Psoas muscle (tissue), 8 donors: ENCODE results near the gene RDH8. TPM values are rescaled to one million over a fixed set of nuclear protein-coding genes. Genes with fewer than 3 reads are reported as not detected.

Experiments
- ATAC-seq, 4 donors: fragments of 200-7000 bp; cut with Tn5 transposase; one replicate each; pipeline ENCODE4 v1.9.1; 2020; ENCODE audit warnings: moderate library complexity in 3 of 4, mild to moderate bottlenecking in 2 of 4
- DNase-seq, 2 donors: peaks; one replicate each; pipeline ENCODE4 v3.0.0-alpha.2; 2020
- H3K27ac ChIP-seq: fragments of 200-600 bp; one replicate; pipeline ENCODE4 v1.8.0; 2022
- H3K27me3 ChIP-seq, 3 donors: fragments of 200-600 bp in 1 of 3; one replicate each; pipeline versions ENCODE4 v1.6.1 to v1.8.0; 2013 to 2022; ENCODE audit warnings: low read length in 2 of 3, mild to moderate bottlenecking in 2 of 3, moderate library complexity in 1 of 3; ENCODE audit not compliant: insufficient read depth in 3 of 3
- H3K36me3 ChIP-seq, 2 donors: fragments of 200-600 bp in 1 of 2; one replicate each; pipeline versions ENCODE4 v1.6.1 to v1.8.0; 2013 to 2022; ENCODE audit warnings: low read depth in 1 of 2, mild to moderate bottlenecking in 1 of 2, moderate library complexity in 1 of 2; ENCODE audit not compliant: insufficient read depth in 1 of 2
- H3K4me1 ChIP-seq: fragments of 200-600 bp; one replicate; pipeline ENCODE4 v1.8.0; 2022
- H3K4me3 ChIP-seq: fragments of 200-600 bp; one replicate; pipeline ENCODE4 v1.8.0; 2022; ENCODE audit warnings: mild to moderate bottlenecking
- H3K9me3 ChIP-seq: fragments of 200-600 bp; one replicate; pipeline ENCODE4 v1.8.0; 2022
- CTCF ChIP-seq: fragments of 200-600 bp; IDR thresholded peaks from one replicate; pipeline ENCODE4 v1.8.0; 2022; ENCODE audit warnings: antibody characterized with exemption
- WGBS, 3 donors: extraction: QIAGEN DNeasy Blood & Tissue Kit; methylation state at CpG; one replicate each; pipeline versions ENCODE4 v1.1.6 to v1.1.7; 2013; 5-methylcytosine and 5-hydroxymethylcytosine counted together
- intact Hi-C, 2 donors: fragments of 100-400 bp; cut with DNase I; formaldehyde crosslinking; loops; one replicate each; pipeline versions ENCODE4 v1.11.0 to v1.14.2; 2022
- polyA plus RNA-seq, 3 donors: library from polyadenylated mRNA; stranded (reverse); fragments of 200-250 nt; gene quantifications; one replicate each; pipeline ENCODE4 v1.2.3, GENCODE V29; 2013
- total RNA-seq, 4 donors: library from RNA; stranded (reverse); fragmentation: NEBNext Ultra II Directional in 2 of 4; extraction: Animal tissue kit (Norgen Biotek cat#: 25700) in 2 of 4; gene quantifications; one replicate each; pipeline versions ENCODE4 v1.2.1 to v1.2.4, GENCODE V29; 2021 to 2023
- donor health status: healthy with polysubstance abuse.
- donor health status: DM: no; HTN: no; CAD: no; lungs with moderate emphysema.
- donor health status: Bipolar disorder and iron deficiency.
- donor health status: healthy.
- donor health status: DM: yes; HTN: yes; CAD: no.
- donor health status: DM: no; HTN: no; CAD: no.
- donor health status: DM: no; HTN: no; CAD: no.
- donor health status: DM: yes; HTN: yes; CAD: no.

RDH8 gene
- total and polyA plus RNA-seq, 7 donors, result not detected

GRCh38 chr19:10037809-10038208 lies 24.5 kb downstream of the RDH8 start:
- Histone ChIP-seq H3K4me3 (no peak overlapping the region), H3K4me1 (no peaks in the 10 kb centered on the region), H3K9me3 (peaks cover 10% of the 10 kb centered on the region), H3K27ac (no peak overlapping the region), H3K27me3 (peaks cover 0 to 5% (median 4%) of the 10 kb centered on the region in 3 donors), H3K36me3 (no peaks in the 10 kb centered on the region)
- no peak for DNase-seq
- 46 to 52% (median 47%) methylated on average over 5 of the region's 5 CpGs for WGBS, 3 donors
- TF ChIP-seq CTCF, result no peak
- intact Hi-C loops, result no loop called here
- no peak for ATAC-seq

- Histone ChIP-seq H3K9me3 (peaks cover 36% of the 10 kb centered on the region), H3K4me3 (no peak overlapping the region), H3K27ac (no peak overlapping the region), H3K36me3 (no peaks in the 10 kb centered on the region), H3K4me1 (no peaks in the 10 kb centered on the region), H3K27me3 (peaks cover 0 to 5% (median 0%) of the 10 kb centered on the region in 3 donors)
- no peak for TF ChIP-seq CTCF
- ATAC-seq (no peak), DNase-seq (no peak)
- WGBS, 3 donors, result 70 to 80% (median 74%) methylated on average over 4 of the region's 4 CpGs
- intact Hi-C loops, result no loop called here
Measured at GRCh38 chr19:10043286-10043927, 30.1 kb downstream of the RDH8 start.

GRCh38 chr19:10044390-10044789 lies 31.1 kb downstream of the RDH8 start:
- H3K9me3 ChIP-seq, result peaks cover 36% of the 10 kb centered on the region

GRCh38 chr19:10045371-10045770 lies 32.1 kb downstream of the RDH8 start:
- ATAC-seq (no peak), DNase-seq (no peak)
- H3K27me3 ChIP-seq, result no peaks in the 10 kb centered on the region
- H3K36me3 ChIP-seq, result no peaks in the 10 kb centered on the region
- H3K4me3 ChIP-seq, result no peak overlapping the region
- H3K27ac ChIP-seq, result no peak overlapping the region
- H3K4me1 ChIP-seq, result no peaks in the 10 kb centered on the region
- intact Hi-C loops, result no loop called here
- H3K9me3 ChIP-seq, result peaks cover 36% of the 10 kb centered on the region
- WGBS, 3 donors, result 27 to 59% (median 50%) methylated on average over 1 of the region's 1 CpG
- no peak for TF ChIP-seq CTCF

More at GRCh38 chr19:10044390-10044789, 31.1 kb downstream of the RDH8 start:
- TF ChIP-seq CTCF, result no peak
- intact Hi-C loops, result no loop called here
- ATAC-seq, result no peak
- 82 to 91% (median 85%) methylated on average over 1 of the region's 1 CpG for WGBS, 3 donors
- Histone ChIP-seq H3K27ac (no peak overlapping the region), H3K36me3 (no peaks in the 10 kb centered on the region), H3K27me3 (peaks cover 0 to under 1% (median 0%) of the 10 kb centered on the region in 3 donors), H3K4me1 (no peaks in the 10 kb centered on the region), H3K4me3 (no peak overlapping the region)
- no peak for DNase-seq

- WGBS, 3 donors, result 57 to 86% (median 72%) methylated on average over 2 of the region's 2 CpGs
- DNase-seq, result no peak
- Histone ChIP-seq H3K27me3 (no peaks in the 10 kb centered on the region), H3K27ac (no peak overlapping the region), H3K9me3 (peaks cover 8% of the 10 kb centered on the region), H3K4me3 (no peak overlapping the region), H3K4me1 (no peaks in the 10 kb centered on the region), H3K36me3 (no peaks in the 10 kb centered on the region)
- intact Hi-C loops, result no loop called here
- ATAC-seq, result no peak
- no peak for TF ChIP-seq CTCF
Measured at GRCh38 chr19:10049626-10050025, 36.3 kb downstream of the RDH8 start.
